Midbrain (tissue), 1 donor: ENCODE measurements around the gene BRCA1.
"Not testable (repeated sequence)": the region's sequence is repeated elsewhere in the genome, so short reads cannot be mapped to it uniquely, and the experiment has no call there.

Experiments used
- DNase-seq: peaks from one replicate; lab custom pipeline; 2025; lab: John Stamatoyannopoulos, UW

BRCA1 gene

GRCh38 chr17:43134774-43135453, 9.8 kb upstream of the BRCA1 start:
- no peak for DNase-seq

DNA sequence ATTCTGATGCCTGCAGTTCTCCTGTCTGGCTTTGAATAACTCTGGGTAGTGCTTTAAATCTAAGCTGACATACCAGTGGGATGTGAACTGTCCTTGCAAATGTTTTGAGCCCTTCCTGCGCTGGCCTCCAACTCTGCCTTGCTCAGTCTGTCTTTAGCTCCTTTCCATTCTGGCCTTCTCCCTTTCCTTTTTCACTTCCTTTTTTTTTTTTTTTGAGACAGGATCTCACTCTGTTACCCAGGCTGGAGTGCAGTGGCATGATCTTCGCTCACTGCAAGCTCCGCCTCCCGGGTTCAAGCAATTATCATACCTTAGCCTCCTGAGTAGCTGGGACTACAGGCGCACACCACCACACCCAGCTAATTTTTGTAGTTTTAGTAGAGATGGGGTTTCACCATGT, 8.3 kb upstream of the BRCA1 start:
- DNase-seq = not testable (repeated sequence)

DNA sequence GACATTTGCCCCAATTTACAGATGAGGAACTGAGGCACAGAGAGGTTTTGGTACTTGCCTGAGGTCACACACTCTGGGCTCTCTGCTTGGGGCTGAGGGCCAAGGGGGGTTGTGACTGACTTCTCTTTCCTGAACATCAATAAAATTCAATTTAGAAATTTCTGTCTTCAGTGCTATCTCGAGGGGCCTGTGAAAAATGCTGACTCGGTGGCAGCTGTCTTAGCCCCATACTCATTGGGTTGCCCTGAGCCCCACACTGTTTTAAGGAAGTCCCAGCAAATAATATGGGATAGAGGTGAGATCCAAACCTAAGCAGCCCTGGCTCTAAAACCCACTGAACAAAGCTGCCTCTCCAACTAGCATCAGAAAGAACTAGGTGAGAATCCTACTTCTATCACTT, 7.0 kb upstream of the BRCA1 start:
- DNase-seq = no peak

DNA sequence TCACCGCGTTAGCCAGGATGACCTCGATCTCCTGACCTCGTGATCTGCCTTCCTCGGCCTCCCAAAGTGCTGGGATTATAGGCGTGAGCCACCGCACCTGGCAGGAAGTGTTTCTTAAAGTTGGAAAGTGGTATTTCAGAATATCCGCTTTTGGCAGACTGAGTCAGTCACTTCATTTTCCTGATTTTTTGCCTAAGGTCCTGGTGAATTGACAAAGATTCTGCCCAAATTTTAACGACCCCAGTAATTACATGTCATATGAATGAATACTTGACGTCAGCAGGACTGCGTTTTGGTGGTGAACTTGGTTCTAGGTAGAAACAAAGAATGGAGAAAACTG, 4.5 kb upstream of the BRCA1 start:
- DNase-seq = no peak

DNA sequence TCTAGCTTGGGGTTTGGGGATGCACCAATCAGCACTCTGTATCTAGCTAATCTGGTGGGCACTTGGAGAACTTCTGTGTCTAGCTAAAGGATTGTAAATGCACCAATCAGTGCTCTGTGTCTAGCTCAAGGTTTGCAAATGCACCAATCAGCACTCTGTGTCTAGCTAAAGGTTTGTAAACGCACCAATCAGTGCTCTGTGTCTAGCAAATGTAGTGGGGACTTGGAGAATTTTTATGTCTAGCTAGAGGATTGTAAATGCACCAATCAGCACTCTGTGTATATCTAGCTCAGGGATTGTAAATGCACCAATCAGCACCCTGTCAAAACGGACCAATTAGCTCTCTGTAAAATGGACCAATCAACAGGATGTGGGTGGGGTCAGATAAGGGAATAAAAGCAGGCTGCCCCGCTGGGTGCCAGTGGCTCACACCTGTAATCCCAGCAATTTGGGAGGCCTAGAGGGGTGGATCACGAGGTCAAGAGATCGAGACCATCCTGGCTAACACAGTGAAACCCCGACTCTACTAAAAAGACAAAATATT, 2.2 kb upstream of the BRCA1 start:
- not testable (repeated sequence) for DNase-seq

GRCh38 chr17:43126911-43127290, 1.7 kb upstream of the BRCA1 start:
- DNase-seq = no peak

DNA sequence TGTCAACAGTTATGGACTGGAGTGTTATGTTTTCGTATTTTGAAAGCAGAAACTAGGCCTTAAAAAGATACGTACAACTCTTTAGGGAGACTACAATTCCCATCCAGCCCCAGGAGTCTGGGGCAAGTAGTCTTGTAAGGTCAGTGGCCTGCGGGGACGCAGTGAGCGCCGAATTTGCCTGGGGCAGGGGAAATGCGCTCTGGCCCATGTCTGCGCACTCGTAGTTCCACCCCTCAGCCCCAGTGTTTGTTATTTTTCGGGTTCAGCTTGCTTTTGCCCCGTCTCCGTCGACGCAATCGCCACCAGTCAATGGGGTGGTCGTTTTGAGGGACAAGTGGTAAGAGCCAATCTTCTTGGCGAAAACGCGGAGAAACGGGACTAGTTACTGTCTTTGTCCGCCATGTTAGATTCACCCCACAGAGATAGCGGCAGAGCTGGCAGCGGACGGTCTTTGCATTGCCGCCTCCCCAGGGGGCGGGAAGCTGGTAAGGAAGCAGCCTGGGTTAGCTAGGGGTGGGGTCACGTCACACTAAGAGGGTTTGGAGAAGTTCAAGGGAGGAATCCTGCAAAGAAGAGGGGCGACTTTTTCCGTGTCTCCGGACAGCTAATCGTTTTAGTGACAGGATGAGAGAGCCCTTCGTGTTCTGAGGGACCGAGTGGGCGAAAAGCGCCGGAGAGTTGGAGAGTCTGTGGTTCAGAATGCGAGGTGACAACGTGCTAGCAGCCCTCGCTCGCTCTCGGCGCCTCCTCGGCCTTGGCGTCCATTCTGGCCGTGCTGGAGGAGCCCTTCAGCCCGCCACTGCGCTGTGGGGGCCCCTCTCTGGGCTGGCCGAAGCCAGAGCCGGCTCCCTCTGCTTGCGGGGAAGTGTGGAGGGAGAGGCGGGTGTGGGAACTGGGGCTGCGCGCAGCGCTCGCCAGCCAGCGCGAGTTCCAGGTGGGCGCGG, 1.1 kb upstream of the BRCA1 start:
- no peak for DNase-seq

GRCh38 chr17:43118679-43119615, 6.2 kb downstream of the BRCA1 start:
- DNase-seq = no peak

GRCh38 chr17:43114151-43114552, 11.0 kb downstream of the BRCA1 start:
- DNase-seq = no peak

DNA sequence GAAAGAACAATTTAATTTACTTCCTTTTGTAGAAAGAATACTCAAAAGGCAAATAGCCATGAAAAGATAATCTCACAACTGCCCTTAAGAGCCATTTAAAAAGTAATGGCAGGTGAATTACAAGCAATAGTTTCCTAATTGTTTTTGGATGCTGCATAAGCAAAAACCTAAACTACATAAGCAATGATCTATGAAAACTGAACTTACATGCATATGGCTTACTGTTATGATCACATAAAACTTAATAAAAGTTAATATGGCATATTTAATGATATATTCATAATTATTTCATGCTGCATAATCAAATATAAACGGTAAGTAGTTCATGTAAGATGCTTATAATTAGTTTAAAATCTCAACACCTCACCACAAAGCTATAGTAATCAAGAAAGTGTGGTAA, 18.6 kb downstream of the BRCA1 start:
- DNase-seq = no peak

DNA sequence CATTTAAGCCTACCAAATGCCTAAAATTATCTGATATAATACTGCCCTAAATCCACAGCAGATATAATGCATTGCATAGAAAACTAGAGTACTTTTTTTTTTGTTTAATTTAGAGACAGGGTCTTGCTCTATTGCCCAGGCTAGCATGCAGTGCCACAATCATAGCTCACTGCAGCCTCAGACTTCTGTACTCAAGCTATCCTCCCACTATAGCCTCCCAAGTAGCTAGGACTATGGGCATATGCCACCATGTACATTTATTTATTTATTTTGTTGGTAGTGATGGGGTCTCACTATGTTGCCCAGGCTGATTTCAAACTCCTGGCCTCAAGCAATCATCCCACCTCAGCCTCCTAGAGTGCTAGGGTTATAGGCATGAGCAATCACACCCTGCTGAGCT, 20.0 kb downstream of the BRCA1 start:
- DNase-seq = no peak

- no peak for DNase-seq
Measured at GRCh38 chr17:43104665-43105064, 20.5 kb downstream of the BRCA1 start.

DNA sequence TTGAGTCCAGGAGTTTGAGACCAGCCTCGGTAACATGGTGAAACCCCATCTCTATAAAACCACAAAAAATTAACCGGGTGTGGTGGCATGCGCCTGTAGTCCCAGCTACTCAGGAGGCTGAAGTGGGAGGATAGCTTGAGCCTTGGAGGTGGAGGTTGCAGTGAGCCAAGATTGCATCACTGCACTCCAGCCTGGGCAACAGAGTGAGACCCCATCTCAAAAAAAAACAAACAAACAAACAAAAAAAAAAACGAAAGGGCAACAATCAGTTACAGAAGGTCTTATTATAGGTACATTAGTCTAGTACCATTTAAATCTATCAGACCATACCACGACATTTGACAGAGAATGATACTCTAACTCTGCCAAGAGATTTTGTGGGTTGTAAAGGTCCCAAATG, 29.8 kb downstream of the BRCA1 start:
- not testable (repeated sequence) for DNase-seq

DNA sequence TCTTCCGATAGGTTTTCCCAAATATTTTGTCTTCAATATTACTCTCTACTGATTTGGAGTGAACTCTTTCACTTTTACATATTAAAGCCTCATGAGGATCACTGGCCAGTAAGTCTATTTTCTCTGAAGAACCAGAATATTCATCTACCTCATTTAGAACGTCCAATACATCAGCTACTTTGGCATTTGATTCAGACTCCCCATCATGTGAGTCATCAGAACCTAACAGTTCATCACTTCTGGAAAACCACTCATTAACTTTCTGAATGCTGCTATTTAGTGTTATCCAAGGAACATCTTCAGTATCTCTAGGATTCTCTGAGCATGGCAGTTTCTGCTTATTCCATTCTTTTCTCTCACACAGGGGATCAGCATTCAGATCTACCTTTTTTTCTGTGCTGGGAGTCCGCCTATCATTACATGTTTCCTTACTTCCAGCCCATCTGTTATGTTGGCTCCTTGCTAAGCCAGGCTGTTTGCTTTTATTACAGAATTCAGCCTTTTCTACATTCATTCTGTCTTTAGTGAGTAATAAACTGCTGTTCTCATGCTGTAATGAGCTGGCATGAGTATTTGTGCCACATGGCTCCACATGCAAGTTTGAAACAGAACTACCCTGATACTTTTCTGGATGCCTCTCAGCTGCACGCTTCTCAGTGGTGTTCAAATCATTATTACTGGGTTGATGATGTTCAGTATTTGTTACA, 30.9 kb downstream of the BRCA1 start:
- DNase-seq = no peak

- no peak for DNase-seq
Measured at GRCh38 chr17:43092901-43093300, 32.3 kb downstream of the BRCA1 start.

- no peak for DNase-seq
Measured at GRCh38 chr17:43090022-43090421, 35.1 kb downstream of the BRCA1 start.

DNA sequence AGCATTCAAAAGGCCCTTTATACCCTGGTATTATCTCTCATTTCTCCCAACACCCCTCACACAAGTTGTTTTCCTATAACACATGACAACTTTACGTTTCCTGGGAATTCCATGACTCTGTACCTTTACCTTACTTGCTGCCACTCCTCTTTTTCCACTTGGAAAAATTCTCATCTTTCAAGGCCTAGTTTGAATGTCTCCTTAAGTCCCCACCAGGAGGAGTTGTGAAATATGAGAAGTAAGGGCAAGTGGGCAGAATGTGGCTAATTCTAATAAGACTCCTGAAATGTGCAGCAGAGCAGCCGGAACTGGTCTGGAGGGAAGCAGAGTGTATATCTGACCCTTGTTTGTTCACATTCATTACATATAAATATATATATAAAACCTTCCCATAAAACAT, 39.7 kb downstream of the BRCA1 start:
- no peak for DNase-seq

DNA sequence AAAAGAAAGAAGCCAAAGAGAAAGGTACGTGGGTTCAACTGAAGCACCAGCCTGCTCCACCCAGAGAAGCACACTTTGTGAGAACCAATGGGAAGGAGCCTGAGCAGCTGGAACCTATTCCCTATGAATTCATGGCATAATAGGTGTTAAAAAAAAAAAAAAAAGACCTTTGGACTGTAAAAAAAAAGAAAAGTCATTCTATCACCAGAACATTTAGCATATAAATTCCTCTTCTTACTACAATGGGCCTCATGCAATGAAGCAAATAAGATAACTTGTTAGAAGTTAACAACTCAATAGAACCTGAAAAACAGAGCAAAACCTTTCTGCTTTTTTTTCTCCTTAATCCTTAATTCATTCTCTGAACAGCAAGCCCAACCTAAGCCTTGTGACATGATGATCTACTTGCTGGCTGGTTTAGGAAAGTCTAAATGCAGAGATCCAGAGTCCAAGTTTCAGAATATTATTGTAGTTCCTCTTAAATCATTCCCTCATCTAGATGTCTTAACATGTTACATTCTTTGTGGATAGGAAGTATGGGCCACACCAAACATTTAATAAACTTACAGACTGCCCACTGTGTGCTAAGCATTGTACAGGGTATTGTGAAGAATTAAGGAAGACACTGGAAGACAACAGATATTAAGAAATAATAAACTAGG, 45.4 kb downstream of the BRCA1 start:
- no peak for DNase-seq

DNA sequence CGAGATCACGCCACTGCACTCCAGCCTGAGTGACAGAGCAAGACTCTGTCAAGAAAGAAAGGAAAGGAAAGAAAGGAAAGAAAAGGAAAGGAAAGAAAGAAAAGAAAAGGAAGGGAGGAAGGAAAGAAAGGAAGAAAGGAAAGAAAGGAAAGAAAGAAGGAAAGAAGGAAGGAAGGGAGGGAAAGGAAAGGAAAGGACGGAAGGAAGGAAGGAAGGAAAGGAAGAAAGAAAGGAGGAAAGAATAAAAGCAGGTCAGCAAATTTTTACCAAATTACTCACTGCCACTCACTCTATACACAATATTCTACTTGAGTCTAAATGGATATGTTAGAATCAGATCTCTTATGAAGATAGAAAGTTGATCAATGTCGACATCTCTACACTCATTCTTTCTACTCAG, 50.3 kb downstream of the BRCA1 start:
- DNase-seq = no peak

DNA sequence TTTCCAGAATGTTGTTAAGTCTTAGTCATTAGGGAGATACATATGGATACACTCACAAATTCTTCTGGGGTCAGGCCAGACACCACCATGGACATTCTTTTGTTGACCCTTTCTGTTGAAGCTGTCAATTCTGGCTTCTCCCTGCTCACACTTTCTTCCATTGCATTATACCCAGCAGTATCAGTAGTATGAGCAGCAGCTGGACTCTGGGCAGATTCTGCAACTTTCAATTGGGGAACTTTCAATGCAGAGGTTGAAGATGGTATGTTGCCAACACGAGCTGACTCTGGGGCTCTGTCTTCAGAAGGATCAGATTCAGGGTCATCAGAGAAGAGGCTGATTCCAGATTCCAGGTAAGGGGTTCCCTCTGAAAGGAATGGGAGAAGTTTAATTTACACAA, 54.3 kb downstream of the BRCA1 start:
- DNase-seq = no peak

DNA sequence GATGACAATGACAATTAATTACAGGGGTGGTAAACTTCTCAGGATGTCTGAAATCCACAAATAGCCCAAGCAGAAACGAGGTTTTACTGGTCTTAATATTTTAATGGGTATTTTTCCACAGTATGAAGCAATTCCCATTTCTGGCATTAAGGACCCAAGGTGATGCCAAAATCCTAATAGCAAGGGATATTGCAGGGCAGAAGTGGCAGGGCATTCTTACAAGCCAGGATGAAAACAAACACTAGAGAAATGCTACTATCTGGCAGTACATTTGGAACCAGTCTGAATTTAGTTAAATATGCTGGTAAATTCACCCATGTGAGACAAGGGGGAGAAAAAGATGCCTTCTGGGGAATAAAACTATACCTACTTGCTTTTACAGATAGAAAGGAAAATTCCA, 54.9 kb downstream of the BRCA1 start:
- no peak for DNase-seq
